ENCODE results near the gene HOXB5.

DNA sequence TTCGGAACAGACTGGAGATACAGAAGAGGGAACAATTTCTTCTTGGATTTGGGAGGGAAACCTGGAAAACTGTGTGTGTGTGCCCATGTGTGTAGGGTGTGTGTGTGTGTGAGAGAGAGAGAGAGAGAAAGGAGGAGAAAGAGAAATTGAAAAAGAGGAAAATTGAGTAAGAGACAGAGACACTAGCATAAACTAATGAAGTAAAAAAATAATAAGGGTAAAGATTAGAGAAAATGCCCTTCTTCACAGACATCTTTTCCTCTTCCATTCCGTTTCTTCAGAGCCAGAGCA lies 34.8 kb downstream of the HOXB5 start:
- TF ChIP-seq, protein P1, sequence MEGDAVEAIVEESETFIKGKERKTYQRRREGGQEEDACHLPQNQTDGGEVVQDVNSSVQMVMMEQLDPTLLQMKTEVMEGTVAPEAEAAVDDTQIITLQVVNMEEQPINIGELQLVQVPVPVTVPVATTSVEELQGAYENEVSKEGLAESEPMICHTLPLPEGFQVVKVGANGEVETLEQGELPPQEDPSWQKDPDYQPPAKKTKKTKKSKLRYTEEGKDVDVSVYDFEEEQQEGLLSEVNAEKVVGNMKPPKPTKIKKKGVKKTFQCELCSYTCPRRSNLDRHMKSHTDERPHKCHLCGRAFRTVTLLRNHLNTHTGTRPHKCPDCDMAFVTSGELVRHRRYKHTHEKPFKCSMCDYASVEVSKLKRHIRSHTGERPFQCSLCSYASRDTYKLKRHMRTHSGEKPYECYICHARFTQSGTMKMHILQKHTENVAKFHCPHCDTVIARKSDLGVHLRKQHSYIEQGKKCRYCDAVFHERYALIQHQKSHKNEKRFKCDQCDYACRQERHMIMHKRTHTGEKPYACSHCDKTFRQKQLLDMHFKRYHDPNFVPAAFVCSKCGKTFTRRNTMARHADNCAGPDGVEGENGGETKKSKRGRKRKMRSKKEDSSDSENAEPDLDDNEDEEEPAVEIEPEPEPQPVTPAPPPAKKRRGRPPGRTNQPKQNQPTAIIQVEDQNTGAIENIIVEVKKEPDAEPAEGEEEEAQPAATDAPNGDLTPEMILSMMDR (conservative IDR thresholded peaks at IDR 0.05; ENCODE audit: low read depth, low read length): no peak
- no peak for TF ChIP-seq EZH2 (IDR thresholded peaks at IDR 0.05; ENCODE audit: borderline replicate concordance, low read depth, low read length, poor library complexity, severe bottlenecking)
